Right lobe of liver (tissue), 4 donors: ENCODE data around the gene RAP1B.

ENCODE experiments used
- POLR2A ChIP-seq: fragments of 450-650 bp; IDR thresholded peaks from one replicate; pipeline ENCODE4 v1.6.1; 2017; ENCODE audit warnings: antibody characterized with exemption, mild to moderate bottlenecking
- TF ChIP-seq, protein P1 (sequence below), 4 donors: fragments of 200-600 bp in 3 of 4; fragments of 450-650 bp in 1 of 4; IDR thresholded peaks; one replicate each; pipeline versions ENCODE4 v1.5.1 to v1.8.0; 2016 to 2022; ENCODE audit warnings: antibody characterized with exemption in 4 of 4, mild to moderate bottlenecking in 2 of 4
- donor health status: DM: no; HTN: no; CAD: no.
- donor health status: DM: no; HTN: no; CAD: no.
- donor health status: DM: no; HTN: yes; CAD: no.

DNA sequence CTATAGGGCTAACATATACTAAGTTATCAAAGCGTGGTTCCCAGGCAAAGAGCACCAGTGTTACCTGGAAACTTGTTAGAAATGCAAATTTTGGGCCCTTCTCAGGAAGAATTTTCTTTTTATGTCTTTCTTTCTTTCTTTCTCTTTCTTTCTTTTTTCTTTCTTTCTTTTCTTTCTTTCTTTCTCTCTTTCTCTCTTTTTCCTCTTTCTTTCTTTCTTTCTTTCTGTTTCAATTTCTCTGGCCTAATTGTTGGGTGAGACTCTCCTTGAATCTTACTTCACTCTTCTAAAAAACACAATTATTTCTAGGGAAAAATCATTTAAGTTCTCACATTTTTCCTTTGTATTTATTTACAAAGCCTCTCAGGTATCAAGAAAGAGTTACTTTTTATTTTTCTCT is 46.5 kb upstream of the RAP1B start:
- TF ChIP-seq, protein P1, sequence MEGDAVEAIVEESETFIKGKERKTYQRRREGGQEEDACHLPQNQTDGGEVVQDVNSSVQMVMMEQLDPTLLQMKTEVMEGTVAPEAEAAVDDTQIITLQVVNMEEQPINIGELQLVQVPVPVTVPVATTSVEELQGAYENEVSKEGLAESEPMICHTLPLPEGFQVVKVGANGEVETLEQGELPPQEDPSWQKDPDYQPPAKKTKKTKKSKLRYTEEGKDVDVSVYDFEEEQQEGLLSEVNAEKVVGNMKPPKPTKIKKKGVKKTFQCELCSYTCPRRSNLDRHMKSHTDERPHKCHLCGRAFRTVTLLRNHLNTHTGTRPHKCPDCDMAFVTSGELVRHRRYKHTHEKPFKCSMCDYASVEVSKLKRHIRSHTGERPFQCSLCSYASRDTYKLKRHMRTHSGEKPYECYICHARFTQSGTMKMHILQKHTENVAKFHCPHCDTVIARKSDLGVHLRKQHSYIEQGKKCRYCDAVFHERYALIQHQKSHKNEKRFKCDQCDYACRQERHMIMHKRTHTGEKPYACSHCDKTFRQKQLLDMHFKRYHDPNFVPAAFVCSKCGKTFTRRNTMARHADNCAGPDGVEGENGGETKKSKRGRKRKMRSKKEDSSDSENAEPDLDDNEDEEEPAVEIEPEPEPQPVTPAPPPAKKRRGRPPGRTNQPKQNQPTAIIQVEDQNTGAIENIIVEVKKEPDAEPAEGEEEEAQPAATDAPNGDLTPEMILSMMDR (IDR thresholded peaks at IDR 0.05) = no peak
- TF ChIP-seq POLR2A = no peak
